GM19455 (cell line): ENCODE results near the gene CDKAL1.
A peak's percentile ranks its signal among the peaks of the same experiment; 100 is the strongest.

Experiments
- ATAC-seq: cut with Tn5 transposase; IDR thresholded peaks from one replicate; pipeline ENCODE4 v1.9.1; 2021; ENCODE audit not compliant: unreplicated experiment

Gene CDKAL1

DNA sequence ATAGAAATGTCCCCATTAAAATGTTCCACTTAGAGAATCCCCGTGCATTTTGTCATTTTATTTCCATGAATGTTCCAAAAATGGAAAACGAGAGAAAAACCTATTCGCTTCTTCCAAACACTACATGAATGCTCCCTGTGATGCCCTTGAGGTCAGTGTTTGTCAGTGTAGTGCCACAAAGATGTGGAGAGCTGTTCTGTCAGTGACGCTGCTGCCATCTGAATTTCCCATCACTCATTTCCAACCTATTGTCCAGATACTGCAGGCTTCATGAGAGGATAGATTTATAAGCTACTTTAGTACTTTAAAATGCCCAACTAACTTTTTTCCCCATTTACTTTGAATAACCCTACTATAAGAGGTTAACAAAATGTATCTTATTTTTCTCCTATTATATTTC, 335.8 kb downstream of the CDKAL1 start:
- no peak for ATAC-seq

DNA sequence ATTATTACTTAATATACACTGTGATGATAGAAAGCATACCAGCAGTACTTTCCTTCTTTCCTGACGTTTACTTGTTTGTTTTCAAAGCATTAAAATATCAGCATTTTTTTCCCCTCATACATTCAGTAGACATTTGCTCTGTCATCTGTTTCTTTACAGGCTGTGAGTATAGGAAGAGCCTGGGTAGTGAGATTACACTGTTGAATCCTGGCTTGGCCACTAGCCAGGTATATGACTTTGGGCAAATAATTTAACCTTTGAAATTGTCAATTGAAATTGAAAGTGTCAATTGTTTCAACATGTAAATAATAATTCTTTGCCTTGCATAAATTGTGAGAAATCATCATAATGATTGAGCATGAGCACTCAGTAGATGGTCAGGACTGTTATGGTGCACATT, 336.2 kb downstream of the CDKAL1 start:
- no peak for ATAC-seq

DNA sequence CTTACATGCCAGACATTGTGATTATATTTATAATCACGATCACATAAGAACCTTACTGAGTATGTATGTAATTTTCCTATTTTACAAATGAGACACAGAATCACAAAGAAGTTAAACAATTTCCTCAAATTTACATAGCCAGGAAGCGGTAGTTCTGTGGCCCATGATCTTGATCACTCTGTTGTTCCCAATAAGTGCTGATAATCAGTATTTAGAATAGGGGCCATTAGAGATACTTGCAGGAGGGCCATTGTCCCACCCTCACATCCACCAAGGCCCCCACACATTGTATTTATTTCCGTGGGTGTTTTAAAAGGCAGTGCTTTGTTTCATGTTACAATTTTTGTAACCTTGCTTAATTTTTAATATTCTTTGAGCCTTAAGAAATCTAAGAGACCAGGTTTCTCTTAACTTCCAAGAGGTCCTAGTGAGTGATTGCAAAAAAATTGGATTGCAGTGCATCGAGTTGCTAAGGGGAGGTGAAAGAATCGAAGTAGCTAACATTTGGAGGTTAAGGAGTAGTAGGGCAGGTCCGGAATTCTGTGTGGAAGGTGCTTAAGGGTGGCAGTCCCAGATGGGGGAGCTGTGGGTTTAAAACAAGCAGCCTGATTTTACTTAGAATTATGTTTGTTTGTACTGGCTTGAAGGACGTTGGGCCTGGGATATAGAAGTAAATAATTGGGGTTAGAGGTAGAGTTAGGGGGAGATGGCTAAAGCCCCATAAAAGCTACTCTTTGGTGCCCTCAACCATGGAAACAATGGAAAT, 339.4 kb downstream of the CDKAL1 start:
- ATAC-seq, result no peak

DNA sequence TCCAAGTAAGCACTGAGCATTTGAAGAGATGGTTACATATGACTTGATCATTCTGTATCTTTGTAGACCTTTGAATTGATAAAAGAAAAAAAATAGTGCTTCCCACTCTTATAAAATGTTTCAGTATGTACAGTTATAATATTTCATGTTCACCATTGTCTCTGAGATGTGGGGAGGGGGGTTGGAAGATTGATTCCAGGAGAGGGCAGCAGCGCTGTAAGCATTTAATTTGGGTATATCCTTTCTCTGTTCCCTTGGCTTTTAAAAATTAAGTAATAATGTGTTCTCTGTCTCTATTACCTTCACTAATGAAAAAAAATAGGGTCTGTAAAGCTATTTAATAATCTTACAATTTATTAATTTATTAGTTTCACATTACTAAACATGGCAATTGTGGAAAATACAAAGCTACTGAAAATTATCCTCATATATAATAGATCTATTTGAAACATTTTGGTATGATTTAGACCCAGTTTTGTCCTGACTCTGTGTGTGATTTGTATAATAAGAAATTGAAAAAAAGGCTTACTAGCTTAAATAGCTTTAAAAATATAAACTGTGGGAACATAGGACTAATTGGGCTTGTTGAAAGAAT, 341.2 kb downstream of the CDKAL1 start:
- ATAC-seq, result no peak

DNA sequence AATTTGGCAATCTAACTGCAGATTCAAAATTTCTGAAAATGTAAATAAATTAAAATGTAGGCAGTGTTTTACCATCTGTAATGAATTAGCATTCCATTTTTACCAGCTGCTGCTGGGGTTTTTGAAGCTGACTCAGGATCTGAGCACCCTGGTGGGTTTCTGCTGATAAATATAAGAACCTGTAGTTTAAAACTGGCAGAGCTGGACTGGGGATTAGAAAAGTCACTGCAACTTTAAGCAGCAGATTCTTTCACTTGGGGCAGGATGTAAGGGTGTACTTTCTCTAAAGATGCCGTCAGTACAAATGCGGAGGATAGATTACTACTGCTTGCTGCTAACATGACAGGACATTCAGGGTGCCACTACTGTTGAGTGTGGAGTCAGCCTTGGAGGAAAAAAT, 341.8 kb downstream of the CDKAL1 start:
- no peak for ATAC-seq

DNA sequence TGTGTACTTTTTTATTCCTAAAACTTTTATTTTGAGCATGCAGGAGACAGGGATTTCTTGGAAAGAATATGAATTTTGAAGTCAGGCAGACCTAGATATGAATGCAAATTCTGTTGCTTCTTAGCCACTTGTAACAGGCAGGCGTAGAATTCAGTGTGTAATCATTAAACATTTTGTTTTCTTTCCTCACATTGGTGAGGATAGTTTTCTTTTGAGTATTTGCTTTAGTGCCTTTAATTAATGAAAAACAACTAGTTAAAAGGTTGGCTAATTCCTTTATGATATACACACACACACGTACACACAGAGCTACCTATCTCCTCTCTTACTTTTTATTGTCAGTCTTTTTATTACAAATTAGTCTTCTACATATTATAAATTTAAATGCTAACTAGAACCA, 342.3 kb downstream of the CDKAL1 start:
- ATAC-seq, result no peak

DNA sequence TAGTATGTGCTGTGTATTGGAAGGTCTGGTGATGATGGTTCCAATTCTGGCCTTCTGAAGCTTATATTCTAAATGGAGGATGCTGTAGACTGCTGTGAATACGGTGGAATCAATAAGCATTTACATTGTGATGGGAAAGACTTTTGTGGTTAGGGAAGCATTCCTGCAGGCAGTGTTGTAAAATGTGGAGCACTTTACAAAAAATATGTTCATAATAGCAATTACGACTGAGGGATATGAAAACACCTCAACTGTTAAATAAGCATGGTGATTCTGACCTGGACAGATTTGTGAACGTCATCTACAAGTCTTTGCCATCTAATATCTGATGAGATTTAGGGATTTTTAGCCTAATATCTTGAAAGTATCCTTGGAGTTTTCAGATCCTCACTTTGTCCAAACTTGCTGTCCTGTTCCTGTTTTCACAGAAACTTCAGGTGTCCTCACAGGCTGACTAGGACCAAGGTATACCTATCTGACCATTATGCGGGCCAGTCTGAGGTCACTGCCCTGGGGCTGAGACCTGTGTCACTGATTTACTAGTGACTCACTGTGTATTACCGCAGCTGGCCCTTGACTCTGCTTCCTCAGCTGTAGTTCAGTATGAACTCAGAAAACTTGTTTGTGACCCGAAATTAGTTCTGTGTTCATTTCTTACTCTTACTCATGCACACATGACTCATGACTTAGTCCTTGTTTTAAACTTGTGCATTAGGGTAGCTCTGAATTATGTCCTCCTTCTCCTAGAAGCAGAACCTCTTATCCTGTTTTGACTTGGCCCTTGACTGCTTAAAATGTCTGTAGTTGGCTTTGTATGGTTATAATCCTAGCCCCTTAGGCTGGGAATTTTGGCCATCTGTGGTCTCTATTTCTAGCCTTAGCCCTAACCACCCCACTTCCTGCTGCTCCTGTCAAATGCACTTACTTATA, 343.0 kb downstream of the CDKAL1 start:
- peak; percentile 98 for ATAC-seq

DNA sequence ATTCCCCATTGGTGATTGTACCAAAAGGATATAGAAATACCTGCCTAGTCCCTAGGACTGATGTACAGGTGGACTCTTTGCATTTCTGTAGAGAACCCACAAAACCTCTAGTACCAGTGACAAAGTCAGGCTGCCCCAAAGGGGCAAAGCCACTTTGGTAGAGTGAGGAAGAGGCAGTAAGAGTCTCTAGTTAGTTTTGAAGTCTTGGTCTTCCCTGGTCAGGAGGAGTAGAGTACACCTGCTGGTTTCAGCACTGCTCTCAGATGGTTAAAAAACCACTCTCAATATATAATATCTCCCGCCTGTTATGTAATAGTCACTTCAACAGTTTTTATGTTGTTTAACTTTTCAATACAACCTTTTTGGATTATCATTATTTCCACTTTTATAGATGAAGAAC, 344.9 kb downstream of the CDKAL1 start:
- no peak for ATAC-seq

DNA sequence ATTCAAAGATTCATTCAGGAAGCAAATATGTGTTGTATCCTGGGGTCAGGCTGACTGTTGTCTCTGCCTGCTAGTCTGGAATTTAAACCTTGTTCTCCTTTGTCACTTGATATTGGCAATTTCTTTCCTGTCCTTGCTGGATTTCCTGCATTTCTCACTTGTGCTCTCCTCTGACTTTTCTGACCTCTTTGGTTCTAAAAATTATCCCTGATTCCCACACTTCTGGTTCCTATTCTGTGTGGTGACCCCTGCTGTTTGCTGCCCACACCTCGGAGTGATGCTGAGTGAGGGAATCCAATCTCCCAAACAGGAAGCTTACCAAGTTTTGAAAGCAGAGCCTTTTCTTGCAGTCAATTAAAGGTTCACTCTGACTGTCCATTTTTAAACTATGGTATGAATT, 345.3 kb downstream of the CDKAL1 start:
- ATAC-seq, result no peak

DNA sequence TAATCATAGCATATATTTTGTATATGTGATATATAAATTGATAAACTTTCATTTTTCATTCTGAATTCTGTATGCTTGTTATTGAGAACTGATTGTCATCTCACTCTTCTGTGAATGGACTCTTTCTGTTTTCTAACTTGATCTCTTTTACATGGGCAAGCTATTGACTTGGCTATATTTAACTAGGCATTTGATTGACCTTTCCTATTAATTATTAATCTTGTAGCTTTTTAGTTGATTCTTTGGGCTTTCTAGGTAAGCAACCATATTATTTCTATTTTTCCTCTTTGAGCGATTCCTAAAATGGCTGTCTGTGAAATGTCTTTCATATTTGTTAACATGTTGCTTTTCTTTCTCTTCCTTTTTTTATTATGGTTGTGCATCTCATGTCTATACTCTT, 347.1 kb downstream of the CDKAL1 start:
- no peak for ATAC-seq

DNA sequence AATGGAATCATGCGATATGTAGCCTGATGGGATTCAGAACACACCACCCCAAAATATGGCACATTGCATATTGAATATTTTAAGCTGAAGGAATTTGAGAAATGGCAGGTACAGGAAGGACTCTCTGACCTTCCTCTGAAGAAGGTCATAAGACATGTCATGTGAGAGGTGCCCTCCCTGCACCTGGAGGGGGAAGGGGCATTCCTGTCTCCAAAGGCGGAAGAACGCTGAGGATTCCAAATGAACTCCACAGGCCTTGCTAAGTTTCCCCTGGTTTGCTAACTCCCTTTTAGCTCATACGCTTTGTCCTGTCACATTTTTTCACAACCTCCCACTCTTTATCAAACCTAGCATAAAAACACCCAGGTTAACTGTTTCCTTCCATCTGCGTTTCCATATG, 347.8 kb downstream of the CDKAL1 start:
- ATAC-seq, result no peak

DNA sequence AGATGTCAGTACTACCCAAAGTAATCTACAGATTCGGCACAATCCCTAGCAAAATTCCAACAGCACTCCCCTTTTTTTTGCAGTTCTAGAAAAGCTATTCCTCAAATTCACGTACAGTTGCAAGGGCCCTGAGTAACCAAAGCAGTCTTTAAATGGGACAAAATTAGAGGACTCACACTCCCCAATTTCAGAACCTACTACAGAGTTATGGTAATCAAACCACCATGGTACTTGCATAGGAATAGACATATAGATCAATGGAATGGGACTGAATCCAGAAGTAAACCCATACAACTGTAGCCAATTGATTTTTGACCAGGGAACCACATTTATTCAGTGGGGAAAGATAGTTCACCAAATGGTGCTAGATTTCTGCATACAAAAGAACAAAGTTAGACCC, 350.8 kb downstream of the CDKAL1 start:
- ATAC-seq, result no peak

DNA sequence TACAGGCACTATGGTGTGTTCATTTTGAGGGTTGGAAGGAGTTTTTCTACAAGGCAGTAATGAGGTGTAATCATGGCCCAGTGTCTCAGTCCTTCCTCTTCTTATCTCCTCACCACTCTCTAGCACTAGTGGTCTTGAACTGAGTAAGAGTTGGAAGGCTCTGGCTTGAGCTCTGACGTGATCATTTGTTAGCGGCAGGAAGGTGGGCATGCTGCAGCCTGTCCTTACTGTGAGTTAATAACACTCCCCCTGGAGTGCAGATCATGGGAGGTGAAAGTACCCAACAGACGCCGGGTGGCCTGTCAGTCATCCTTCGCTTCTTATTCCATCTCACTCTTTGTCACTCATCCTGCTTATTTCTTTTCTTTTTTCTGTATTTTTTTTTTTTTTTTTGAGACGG, 356.9 kb downstream of the CDKAL1 start:
- no peak for ATAC-seq

DNA sequence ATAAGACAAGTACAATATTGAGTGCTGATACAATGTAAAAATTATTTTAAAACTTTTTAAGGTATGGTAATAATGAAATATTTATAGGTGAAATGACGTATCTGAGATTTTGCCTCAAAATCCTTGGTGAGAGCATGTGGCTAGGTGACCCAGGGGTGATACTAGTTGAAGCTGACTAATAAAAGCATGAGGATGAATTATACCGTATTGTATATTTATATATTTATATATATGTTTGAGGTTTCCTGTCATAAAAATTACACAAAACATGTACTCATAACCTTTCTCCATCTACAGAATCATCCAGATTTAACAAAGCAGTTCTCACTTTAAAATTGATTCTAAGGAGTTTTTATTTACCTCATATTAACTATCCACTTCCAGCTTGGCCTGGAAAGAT, 358.1 kb downstream of the CDKAL1 start:
- no peak for ATAC-seq

DNA sequence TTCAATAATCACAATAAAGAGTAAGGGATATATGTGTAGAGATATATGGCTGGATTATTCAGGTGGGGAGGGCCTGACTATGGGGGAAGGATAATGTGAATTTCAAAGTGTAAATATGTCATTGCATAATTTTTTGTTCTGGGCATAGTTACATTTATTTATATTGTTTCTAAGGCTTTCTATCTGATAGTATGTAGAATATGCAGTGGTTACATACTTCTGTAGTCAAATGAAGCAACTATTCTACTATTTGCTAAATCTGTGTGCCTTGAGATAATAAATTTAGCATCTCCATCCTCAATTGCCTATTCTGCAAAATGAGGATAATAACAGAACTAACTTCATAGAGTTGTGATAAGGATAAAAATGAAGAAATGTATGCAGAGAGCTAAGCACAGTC, 359.2 kb downstream of the CDKAL1 start:
- ATAC-seq, result no peak

DNA sequence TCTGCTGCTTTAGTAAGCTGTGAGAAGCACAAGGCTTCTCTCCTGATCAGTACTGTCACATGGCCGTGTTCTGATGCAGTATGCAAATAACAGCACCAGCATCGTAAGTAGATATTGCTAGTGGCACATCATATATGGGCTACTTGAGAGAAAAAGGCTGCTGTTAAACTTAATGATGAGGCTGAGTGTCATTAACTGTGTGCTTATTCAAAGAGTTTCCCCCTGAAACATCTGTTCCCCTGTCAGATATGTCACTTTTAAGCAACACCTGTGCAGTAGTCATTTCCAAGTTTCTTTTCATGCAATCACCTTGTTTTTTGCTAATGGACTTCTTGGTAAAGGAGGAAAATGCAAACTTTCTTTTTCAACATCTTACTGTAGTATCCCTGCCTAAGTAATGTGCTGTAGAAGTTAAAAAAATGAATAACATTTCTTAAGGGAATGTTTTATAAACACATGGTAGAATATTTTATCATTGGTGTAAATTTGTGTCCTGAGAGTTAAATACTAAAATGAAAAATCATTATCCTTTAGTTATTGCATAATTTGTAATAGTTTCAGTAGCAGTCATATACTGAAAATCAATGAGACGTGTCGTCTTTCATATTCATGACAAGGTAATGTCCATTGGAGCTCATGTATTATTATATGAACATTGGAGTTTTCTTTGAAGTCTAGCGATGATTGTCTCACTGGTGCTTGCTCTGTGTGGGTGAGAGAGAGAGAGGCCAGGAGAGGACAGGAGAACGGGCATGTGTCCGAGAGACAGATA, 366.3 kb downstream of the CDKAL1 start:
- ATAC-seq, result peak; percentile 93

DNA sequence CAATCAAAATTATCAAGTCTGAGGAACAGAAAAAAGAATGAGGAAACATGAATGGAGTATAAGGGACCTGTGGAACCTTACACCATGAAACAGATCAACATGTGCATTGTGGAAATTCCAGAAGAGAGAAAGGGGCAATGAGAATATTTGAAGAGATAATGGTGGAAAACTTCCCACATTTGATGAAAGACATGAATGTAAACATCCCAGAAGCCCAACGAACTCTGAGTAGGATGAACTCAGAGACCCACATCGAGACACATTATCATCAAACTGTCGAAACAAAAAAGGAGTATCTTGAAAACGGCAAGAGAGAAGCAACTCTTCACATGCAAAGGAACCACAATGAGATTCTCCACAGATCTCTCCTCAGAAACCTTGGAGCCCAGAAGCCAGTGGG, 371.1 kb downstream of the CDKAL1 start:
- no peak for ATAC-seq

DNA sequence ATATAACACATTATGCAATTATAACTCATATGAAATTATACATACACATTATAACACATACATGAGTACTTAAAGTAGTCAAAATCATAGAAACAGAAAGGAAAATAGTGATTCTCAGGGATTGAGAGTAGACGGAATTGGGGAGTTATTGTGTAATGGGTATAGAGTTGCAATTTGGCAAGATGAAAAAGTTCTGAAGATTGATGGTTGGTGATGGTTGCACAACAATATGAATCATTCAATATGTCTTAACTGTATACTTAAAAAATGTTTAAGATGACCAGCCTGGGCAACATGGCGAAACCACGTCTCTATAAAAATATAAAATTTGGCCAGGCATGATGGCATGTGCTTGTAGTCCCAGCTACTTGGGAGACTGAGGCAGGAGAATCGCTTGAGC, 372.7 kb downstream of the CDKAL1 start:
- no peak for ATAC-seq

DNA sequence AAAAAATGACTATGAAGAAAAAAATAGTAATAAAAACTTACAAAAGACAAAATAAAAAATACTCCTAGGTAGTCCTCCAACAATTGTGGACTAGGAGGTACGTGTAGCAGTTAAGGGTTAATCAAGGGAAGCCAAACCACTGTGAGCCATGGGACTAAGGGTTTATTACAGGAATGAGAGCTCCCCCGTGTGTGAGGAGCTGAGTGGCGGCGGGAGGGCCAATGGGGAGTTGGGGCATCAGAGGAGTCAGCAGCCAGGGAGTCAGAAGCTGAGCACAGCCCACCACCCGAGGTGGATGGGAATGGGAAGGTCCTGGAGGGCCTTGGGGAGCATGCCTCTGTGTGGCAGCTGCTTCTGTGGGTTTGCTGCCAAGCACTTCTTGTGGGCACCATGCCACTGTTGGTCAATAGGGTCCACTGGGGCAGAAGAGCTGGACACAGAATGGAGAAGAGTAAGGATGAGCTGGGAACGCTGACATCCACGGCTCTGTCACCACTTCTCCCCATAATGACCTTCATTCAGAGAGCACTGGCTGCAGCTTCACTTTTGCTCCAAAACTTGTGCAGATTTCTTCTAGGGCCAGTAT, 373.3 kb downstream of the CDKAL1 start:
- no peak for ATAC-seq

DNA sequence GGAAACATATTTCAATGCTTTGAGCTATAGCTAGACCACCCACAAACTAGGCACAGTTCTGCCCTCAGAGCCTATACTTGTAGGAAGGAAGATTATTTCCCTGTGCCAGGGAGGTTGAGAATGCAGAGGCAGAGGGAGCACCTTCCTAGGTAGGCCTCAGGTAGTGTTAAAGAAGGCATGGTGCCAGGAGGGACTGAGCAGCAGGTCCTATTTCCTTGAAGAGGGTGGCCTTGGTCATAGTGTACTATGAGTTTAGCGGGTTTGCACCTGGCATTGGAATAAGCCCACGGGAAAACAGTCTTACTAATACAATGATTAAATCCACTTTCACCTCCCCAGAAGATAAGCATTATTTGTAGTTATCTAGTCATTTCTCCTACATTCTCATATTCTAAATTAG, 375.4 kb downstream of the CDKAL1 start:
- ATAC-seq, result no peak

DNA sequence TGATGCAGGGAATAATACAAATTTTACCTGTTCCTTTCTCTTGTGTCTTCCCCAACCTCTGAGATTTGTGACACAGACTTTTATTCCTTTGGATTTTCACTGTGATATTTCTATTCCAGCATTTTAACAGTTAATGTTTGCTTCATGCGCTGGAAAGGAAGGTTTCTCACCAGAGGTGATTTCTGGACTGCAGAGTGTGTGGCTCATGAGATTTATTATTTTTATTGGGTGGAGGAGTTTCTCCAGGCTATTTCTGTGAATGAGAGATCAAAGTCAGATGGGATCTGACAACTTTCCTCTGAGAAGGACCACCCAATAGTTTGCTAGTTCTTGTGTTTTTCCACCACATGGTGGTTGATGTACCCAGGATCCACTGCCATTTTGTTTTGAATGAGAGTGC, 377.5 kb downstream of the CDKAL1 start:
- ATAC-seq, result no peak
